ENCODE data around the gene PPP2R2C.

GRCh38 chr4:6430927-6431326 is 41.5 kb downstream of the PPP2R2C start:
- no peak for TF ChIP-seq EZH2 (IDR thresholded peaks at IDR 0.05; ENCODE audit: insufficient read depth, poor library complexity, severe bottlenecking)
- TF ChIP-seq EZH2phosphoT487 (IDR thresholded peaks at IDR 0.05; ENCODE audit: insufficient read depth, low read depth) = no peak
